ENCODE data around the gene TLR1.
"Not testable (repeated sequence)": the region's sequence is repeated elsewhere in the genome, so short reads cannot be mapped to it uniquely, and the experiment has no call there.

TLR1 gene

DNA sequence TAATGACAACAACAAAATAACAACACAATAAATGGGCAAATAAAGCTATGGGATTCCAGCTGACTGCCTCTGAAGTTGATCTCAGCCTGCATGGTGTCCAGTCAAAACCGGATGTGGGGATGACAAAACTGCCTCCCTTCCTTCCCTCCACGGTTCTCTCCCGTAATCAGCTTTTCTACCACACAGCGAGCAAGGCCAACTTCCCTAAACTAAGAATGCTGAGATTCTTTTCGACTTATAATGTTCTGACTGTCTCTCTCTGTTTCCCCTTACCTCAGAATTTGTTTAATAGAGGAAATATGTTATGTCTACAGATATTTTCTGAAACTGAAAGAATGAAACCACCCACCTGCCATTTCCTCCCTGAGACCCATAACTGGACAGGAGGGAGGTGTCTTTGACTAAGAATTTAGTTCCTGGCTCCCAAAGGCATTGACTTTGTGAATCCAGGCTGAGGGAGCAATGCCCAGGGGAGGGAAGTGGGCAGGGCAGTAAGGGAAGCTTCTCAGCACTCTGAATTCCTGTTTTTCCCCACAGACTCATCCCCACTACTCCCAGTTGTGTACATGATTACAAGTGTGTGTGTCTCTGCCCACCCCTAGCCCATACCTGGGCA, 1.0 kb upstream of the TLR1 start:
- DNase-seq = no peak

DNA sequence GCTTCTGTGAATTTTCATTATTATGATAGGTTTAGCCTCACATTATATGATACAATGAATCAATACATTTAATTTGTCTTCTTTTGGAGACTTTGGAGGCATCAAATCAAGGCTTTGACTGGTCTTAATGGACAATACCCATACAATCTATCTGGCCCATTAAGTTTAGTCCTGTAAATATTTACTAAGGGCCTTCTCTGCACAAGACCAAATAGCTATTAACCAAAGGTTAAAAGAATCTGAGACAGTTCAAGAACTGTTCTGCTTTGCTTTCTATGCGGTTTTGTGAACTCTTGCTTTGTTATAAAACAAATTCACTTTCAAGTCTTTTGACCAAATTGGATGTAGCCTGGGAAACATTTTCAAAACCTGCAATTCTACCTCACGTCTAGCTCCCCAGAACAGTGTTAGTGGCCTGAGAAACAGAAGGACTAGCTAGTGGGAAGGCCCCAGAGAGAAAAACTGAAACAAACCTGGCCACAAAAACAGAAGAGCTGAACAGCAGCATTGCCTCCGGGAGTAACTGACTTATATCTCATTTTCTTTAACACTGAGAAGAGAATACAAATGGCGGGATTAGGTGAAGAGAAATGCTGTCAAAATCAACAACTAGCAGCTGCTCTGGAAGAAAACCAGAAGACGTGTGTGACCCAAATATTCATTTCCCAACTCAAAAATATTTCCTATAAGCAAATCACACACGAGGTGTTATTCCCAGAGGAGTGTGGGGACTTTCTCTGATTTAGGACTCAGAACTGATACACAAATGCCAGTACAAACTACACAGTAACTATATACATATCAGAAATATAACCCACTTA, 548 bp downstream of the TLR1 start:
- DNase-seq = no peak

DNA sequence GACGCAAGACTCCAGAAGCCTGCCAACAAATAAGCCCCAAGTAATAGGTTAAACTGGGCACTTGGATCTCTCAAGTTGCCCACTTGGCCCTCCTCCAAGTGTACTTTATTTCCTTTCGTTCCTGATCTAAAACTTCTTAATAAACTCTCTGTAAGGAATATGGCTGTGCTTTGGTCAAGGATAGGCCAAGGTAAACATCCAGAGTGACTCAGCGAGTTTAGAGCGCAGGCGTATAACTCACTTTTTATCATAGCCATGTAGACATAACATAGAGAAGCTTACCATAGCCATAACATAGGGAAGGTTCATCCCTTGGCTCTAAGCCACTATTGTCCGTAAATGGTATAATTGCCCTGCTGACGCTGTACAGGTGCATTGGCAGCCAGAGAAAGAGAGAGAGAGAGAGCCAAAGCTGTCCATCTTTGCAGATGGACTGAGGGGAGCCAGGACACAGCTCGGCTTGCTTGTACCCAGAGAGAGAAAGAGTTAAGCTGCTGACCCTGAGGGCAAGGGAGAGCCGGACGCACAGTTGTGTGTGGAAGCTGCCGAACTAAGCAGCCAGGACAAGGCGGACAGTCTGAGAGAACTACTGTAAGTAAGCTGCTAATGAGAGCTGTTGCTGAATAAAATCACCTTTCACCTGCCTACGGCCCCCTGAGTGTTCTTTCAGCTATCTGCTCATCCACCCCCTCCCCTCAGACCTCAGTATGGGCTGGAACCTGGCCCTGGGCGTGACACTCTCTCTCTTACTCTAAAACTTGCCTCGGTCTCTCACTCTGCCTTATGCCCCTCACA, 1.8 kb downstream of the TLR1 start:
- DNase-seq = no peak

DNA sequence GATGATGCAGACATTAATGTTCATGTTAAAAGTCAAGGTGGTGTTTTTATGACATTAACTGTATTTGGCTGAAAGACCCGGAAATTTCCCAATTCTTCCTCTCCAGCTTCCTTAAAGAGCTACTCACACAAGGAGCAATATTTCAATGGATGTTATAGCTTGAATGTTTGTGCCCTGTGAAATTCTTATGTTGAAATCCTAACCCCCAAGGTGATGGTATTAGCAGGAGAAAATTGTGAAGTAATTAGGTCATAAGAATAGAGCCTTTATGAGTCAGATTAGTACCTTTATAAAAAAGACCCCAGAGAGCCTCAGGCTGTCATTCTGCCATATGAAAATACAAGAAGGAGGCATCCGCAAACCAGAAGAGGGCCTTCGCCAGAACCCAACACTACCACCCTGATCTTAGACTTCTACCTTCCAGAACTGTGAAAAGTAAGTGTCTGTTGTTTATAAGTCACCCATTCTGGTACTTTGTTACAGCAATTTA, 3.6 kb downstream of the TLR1 start:
- no peak for DNase-seq

DNA sequence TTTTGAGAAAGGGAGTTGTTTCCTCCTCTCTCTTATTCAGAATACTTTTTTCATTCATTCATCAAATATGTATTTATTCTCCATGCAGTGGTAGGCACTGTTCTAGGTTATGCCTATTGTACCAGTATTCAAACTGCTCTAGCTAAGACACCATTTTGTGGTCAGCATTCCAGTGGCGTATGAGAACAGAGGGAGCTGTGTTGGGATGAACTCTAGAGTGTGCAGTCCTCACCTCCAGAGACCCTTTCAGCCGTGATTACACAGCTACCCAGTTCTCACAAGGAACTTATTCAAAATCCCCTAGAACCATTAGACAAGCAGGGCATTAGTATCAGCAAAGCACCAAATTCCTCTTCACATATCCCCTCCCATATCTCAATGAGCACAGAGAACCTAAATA, 4.2 kb downstream of the TLR1 start:
- DNase-seq = no peak

DNA sequence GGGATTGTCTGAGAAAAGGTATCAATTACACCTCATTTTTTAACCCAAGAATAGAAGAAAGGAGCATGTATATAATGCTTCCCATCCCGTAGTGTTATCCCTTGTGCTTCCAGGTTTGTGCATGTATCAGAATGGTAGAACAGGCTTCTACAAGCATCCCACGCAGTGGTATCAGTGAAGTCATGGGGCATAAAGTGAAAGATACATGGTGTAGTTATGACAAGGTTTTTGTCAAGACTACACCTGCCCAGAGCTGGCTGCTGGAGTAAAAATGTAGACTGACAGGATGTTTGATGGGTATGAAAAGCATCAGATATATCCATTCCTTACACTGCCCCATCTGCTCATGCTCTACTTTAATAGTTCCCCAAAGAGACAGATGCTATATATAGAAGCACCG, 9.5 kb downstream of the TLR1 start:
- no peak for DNase-seq

DNA sequence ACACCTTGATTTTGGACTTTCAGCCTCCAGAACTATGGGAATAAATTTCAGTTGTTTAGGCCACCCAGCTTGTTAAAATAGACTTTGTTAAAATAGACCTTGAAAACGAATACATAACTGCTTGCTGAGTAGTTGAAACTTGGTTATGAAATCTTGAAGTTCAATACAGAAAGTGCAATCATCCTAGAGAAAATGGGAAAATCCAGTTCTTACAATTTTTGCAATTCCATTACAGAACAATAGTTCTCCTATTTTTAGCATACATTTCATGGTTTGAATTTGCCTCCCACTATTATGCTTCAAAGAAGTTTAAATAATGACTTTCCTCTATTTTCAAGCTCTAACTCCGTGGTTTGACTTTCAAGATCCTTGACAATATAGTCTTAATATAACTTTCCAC, 10.5 kb downstream of the TLR1 start:
- no peak for DNase-seq

DNA sequence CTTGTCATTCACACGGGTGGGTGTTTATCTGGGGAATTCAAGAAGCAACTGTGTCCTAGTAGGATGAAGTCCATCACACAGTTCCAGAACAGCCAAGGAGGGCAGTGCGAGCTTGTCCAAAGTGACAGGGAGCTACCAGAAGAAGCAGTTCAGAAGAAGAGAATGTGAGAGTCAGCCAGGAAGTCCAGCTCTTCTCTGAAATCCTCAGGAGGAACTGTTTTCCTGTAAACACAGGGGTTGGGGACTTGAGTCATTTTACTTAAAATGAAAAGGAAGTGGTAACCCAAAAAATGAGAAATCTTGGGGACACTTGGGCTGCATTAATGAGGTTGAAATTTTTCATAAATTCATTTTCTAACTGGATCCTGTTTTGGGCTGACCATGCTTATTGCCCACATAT, 13.6 kb downstream of the TLR1 start:
- DNase-seq = no peak

DNA sequence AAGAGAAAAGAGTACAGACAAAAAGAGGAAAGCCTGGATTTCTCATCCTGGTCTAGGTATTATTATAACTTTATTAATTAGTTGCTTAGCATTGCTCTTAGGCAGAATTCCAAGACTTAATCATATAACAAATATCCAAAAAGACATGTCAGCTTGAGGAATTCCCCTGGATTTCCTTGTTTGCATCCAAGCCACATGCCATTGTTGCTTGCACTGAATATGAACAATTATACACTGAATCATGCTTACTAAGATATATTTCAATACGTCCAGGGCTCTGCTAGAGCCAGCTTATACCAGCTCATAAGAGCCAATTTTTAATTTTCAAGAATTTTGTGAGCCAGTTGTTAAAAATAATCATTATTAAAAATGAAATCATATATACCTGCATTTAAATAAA, 16.3 kb downstream of the TLR1 start:
- no peak for DNase-seq

DNA sequence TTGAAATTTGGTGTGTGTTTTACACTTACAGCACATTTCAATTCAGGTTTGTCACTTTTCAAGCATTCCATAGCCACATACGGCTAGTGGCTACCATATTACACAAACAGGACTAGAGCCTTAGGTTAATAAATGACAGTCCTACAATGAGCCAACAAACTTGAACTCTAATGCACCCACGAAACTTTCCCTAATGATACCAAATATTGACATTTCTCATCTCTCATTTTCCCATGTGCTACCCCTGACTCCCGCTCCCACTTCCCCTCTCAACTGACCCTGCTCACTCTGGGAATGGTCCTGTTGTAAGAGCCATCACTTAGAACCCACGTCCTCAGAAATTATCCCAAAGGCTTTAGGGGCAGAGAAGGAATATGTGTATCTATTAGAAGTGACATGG, 16.9 kb downstream of the TLR1 start:
- DNase-seq = no peak

DNA sequence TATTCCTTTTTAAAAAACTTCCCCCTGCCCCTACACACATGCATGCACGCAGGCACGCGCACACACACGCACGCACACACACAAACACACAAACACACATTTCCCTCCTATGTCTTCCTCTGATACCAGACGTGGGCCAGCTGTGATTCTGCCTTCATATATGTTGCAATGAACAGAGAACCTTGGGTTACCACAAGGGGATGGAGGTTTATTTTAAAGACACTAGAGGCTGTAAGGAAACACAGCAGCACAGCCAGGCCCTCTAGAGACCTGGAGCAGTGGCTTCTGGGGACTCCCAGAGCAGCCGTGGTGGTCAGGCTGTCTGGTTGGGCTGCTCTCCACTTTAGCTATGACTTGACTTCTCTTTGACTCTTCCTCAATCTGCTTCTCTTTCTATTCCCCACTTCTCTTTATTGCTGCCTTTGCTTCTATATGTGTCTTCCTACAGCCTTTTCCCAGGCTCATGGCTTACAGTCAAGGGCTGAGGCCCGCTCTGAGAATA, 18.6 kb downstream of the TLR1 start:
- no peak for DNase-seq

DNA sequence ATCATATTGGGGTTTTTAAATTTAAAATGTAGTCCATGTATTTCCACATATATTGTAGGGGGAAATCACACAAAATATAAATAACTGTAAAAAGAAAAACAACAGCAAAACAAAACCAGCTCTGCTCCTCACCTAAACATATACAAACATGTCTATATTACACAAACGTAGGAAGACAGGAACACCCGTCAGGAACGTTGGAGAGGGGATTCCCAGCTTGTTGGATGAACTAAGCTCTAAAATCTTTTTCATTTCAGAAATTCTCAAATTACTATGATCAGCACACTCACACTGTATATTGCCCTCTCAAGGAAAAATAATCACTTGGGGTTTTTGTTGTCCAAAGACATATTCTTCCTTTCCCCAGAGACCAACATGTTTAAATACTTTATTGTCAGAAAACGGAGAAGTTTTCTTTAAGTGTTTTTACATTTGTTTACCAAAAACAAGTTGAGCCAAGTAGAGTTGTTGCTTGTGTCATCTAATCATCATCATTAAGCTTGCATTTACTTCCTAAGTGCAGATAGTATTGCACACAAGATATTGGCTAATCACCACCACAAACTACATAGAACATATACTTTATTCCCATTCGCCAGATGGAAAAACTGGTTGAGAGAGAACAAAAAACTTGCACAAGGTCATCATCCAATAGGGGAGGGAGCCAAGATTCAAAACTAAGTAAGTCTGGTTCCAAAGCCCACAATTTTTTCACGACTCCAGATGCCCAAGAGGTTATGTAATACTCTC, 19.4 kb downstream of the TLR1 start:
- DNase-seq = no peak

DNA sequence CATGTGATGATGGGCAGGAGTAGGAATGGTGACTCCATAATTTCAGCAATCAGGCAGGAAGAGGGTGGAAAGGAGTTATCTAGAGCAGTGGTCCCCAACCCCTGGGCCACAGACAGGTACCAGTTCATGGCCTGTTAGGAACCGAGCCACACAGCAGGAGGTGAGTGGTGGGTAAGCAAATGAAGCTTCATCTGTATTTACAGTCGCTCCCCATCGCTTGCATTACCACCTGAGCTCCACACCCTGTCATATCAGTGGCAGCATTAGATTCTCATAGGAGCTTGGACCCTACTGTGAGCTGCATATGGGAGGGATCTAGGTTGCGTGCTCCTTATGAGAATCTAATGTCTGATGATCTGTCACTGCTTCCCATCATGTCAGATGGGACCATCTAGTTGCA, 20.4 kb downstream of the TLR1 start:
- DNase-seq = no peak

DNA sequence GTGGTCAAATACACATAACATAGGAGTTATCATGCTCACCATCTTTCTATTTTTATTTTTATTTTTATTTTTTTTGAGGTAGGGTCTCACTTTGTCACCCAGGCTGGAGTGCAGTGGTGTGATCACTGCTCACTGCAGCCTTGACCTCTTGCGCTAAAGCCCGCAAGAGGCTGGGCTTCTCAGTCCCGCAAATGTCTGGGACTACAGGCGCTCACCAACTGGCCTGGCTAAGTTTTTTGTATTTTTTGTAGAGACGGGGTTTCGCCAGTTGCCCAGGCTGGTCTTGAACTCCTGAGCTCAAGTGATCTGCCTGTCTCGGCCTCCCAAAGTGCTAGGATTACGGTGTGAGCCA, 21.5 kb downstream of the TLR1 start:
- no peak for DNase-seq

DNA sequence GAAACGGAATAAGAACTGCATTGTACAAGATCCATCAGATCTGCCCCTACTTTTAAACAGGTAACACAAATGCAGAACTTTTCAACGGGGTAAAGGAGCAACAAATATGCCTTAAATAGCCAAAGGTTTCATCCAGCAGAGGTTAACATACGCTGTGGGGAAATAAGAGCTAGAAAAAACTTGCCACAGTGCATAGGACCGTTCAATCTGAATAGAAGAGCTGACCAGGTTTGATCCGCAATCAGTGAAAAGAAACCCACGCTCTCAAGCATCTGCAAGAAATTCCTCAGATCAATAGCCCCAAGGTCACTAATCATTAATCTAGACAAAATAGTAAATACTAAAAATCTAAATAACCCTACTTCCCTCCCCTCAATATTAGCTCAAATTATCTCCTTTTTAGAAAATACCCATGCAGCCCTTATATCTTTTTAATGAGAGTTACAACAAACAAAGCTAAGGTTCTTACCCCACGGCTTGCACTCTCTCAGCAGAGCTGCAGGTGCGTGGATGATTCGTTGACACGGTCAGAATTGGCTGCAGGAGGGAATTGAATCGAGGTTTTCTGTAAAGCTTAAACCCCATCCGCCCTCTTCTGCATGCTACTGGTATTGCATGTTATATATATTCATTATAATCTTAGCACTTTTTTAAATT, 22.0 kb downstream of the TLR1 start, which contains the start of gene TLR10:
TSS of gene TLR10 (minus strand) at position 539 of the 657 bp plus-strand sequence. CDS start 7,400 bp downstream, outside the sequence.
- no peak for DNase-seq

DNA sequence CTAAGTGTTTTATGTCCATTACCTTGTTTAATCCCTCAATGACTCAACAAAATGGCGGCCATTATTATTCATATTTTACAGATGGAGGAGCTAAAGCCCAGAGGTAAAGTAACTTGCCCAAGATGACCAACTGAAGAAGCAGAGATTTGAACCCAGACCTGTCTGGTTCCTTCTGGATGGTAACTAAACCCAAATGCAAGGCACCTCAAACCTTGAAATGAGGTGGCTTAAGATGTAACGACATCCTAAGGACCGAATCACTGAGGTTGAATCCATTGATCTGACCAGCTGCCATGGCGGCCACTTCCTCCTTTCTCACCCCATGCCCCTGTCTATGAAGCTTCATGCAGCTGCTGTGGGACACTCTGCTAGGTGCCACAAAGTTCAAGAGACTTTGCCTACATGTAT, 22.7 kb downstream of the TLR1 start:
- DNase-seq = no peak

DNA sequence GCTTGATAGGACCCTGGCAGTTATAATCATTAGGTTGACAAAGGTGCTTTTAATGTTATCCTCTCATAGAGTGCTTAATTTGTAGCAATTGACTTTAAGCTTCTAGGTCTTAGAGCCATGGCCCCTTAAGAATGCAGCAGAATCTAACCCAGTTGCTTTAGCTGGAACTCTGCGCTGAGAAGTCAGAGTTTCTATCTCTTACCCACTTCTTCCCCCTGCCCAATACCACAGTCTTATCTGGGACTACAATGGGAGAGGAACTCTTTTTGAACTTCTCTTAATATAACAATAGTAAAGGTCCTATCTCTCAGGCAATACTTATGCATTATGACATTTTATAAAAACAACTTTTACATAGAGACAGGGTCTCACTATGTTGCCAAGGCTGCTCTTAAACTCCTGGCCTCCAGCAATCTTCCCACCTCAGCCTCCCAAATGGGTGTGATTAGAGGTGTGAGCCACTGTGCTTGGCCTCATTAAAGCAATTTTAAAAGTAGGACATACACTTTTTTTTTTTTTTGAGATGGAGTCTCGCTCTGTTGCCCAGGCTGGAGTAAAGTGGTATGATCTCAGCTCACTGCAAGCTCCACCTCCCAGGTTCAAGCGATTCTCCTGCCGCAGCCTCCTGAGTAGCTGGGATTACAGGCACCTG, 23.6 kb downstream of the TLR1 start:
- no peak for DNase-seq

DNA sequence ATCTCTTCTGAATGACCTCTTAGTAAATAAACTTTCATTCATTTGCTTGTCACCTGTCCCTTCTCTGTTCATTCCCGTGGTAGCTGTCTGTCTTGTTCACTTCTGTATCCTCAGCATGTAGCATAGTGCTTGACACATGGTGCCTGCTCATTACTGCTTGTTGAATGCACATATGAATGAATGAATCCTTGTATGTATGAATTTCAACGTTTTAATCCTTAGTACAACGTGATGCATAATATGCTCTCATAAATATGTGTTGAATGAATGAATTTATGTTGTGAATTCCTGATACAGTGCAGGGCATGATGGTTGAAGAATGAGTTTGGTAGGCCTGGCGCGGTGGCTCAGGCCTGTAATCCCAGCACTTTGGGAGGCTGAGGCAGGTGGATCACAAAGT, 24.8 kb downstream of the TLR1 start:
- no peak for DNase-seq

DNA sequence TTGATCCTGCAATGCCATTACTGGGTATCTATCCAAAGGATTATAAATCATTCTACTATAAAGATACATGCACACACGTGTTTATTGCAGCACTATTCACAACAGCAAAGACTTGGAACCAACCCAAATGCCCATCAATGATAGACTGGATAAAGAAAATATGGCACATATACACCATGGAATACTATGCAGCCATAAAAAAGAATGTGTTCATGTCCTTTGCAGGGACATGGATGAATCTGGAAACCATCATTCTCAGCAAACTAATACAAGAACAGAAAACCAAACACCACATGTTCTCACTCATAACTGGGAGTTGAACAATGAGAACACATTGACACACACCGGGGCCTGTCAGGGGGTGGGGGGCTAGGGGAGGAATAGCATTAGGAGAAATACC, 26.7 kb downstream of the TLR1 start:
- DNase-seq = not testable (repeated sequence)

DNA sequence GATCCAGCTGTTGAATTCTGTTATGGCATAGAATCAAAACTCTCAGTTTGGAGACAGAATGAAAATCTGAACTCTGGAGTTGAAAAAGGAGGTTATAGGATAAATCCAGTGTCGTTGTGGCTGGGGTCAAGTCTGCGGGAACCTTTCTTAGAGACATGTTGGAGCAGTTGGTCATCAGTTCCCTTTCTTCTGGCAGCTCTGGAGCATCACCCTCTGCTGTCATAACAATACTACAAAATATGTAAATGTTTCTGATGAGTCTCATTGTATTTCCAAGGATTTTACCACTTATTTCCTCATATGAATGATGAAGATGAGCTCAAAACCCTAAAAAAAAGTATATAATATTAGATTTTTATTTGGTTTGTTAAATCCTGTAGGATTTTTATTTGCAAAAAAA, 29.3 kb downstream of the TLR1 start:
- DNase-seq = no peak

DNA sequence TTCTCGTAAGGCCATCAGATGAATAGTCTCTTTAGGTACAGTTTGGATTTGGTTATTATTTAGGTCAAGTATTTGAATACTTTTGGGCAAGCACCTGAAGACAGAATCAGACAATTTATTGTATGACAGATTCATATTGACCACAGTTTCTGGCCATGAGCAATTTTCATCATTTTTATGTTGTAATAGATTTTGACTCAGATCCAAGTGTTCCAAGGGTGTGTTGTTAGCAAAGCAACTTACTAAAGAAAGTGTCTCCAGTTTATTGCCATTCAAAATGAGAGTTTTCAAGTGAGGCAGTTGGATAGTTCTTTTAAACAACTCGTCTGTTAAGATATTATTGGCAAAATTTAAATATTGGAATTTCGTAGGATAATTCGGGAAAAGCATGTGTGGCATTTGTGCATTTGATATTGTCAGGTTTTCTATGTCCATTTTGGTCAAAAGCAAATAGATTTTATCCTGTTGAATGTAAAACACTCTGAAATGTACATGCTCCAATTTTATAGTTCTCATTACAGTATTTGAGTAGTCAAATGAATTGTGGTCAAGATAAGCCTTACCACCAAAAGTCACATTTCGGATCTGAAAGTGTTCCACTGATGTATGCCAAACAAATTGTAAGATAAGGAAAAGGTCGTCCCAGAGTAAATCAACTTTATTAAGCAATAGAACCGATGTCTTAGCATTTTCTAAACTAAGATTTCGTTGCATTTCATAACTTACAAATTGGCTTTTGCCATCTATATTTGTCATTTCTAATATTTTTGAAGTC, 30.2 kb downstream of the TLR1 start:
- no peak for DNase-seq
